Measurements from ENCODE around the gene CA10.

Gene CA10

GRCh38 chr17:52158450-52159042 is at the start of gene CA10:
CA10 (minus strand) TSS chr17:52158714.
- DNase-seq (ENCODE audit: low spot score), result no peak

- DNase-seq (ENCODE audit: low spot score), result no peak
Observed at GRCh38 chr17:52207796-52208195, 49.3 kb upstream of the CA10 start.

GRCh38 chr17:52202520-52203080 is 44.1 kb upstream of the CA10 start:
- DNase-seq (ENCODE audit: low spot score), result no peak

- DNase-seq (ENCODE audit: low spot score), result no peak
Observed at GRCh38 chr17:52201767-52202519, 43.4 kb upstream of the CA10 start.

- DNase-seq (ENCODE audit: low spot score), result no peak
Observed at GRCh38 chr17:52191491-52191890, 33.0 kb upstream of the CA10 start.

- DNase-seq (ENCODE audit: low spot score), result no peak
Observed at GRCh38 chr17:52181782-52182181, 23.3 kb upstream of the CA10 start.

- no peak for DNase-seq (ENCODE audit: low spot score)
Observed at GRCh38 chr17:52178012-52178411, 19.5 kb upstream of the CA10 start.

GRCh38 chr17:52170963-52171572 is 12.6 kb upstream of the CA10 start:
- no peak for DNase-seq (ENCODE audit: low spot score)

- DNase-seq (ENCODE audit: low spot score), result no peak
Observed at GRCh38 chr17:52160136-52160567, 1.6 kb upstream of the CA10 start.

GRCh38 chr17:52159246-52160135 is 977 bp upstream of the CA10 start:
- no peak for DNase-seq (ENCODE audit: low spot score)

- DNase-seq (ENCODE audit: low spot score), result no peak
Observed at GRCh38 chr17:52157603-52158449, 688 bp downstream of the CA10 start.

- no peak for DNase-seq (ENCODE audit: low spot score)
Observed at GRCh38 chr17:52156576-52157570, 1.6 kb downstream of the CA10 start.

GRCh38 chr17:52155301-52155700 is 3.2 kb downstream of the CA10 start:
- no peak for DNase-seq (ENCODE audit: low spot score)

GRCh38 chr17:52154466-52154865 is 4.0 kb downstream of the CA10 start:
- DNase-seq (ENCODE audit: low spot score), result no peak

- no peak for DNase-seq (ENCODE audit: low spot score)
Observed at GRCh38 chr17:52150935-52151334, 7.6 kb downstream of the CA10 start.

GRCh38 chr17:52149626-52150025 is 8.9 kb downstream of the CA10 start:
- DNase-seq (ENCODE audit: low spot score), result no peak

- DNase-seq (ENCODE audit: low spot score), result no peak
Observed at GRCh38 chr17:52148969-52149351, 9.6 kb downstream of the CA10 start.

- no peak for DNase-seq (ENCODE audit: low spot score)
Observed at GRCh38 chr17:52148288-52148968, 10.1 kb downstream of the CA10 start.

- DNase-seq (ENCODE audit: low spot score), result no peak
Observed at GRCh38 chr17:52147872-52148271, 10.6 kb downstream of the CA10 start.
